Ovary (tissue), 9 donors: ENCODE data around the gene GULP1. TPM values are rescaled to one million over a fixed set of nuclear protein-coding genes. Genes with fewer than 3 reads are reported as not detected.

Experiments
- DNase-seq, 5 donors: peaks; one replicate each; pipeline ENCODE4 v3.0.0-alpha.2; 2019 to 2020
- H3K27ac ChIP-seq, 2 donors: fragments of 200-600 bp; one replicate each; pipeline versions ENCODE4 v1.5.1 to v1.8.0; 2019 to 2022
- H3K27me3 ChIP-seq: fragments of 200-600 bp; one replicate; pipeline ENCODE4 v1.8.0; 2022
- H3K36me3 ChIP-seq: fragments of 200-600 bp; sonication (generic); one replicate; pipeline ENCODE4 v1.5.1; 2019
- H3K4me1 ChIP-seq: one replicate; pipeline ENCODE4 v1.8.1; 2013; ENCODE audit warnings: mild to moderate bottlenecking, moderate library complexity; ENCODE audit not compliant: insufficient read depth
- H3K4me3 ChIP-seq: fragments of 200-600 bp; sonication (generic); one replicate; pipeline ENCODE4 v1.5.1; 2017
- H3K9me3 ChIP-seq, 2 donors: fragments of 200-600 bp in 1 of 2; sonication (generic) in 1 of 2; one replicate each; pipeline versions ENCODE4 v1.5.1 to v1.8.1; 2013 to 2019; ENCODE audit warnings: mild to moderate bottlenecking in 1 of 2, moderate library complexity in 1 of 2
- EP300 ChIP-seq: sonication (generic); formaldehyde crosslinking; IDR thresholded peaks from one replicate; pipeline ENCODE4 v1.6.1; 2017; ENCODE audit warnings: antibody characterized with exemption
- POLR2A ChIP-seq: fragments of 450-650 bp; IDR thresholded peaks from one replicate; pipeline ENCODE4 v1.6.1; 2017; ENCODE audit warnings: antibody characterized with exemption, mild to moderate bottlenecking, moderate library complexity
- WGBS, 3 donors: extraction: QIAGEN DNeasy Blood & Tissue Kit in 1 of 3; methylation state at CpG; one replicate each; pipeline versions ENCODE4 v1.1.5 to v1.1.7; 2013 to 2017; 5-methylcytosine and 5-hydroxymethylcytosine counted together
- intact Hi-C, 4 donors: fragments of 100-400 bp; cut with DNase I; formaldehyde crosslinking; loops; one replicate each; pipeline versions ENCODE4 v1.11.0 to v1.15.1; 2022 to 2023
- polyA plus RNA-seq, 2 donors: library from polyadenylated mRNA; stranded (reverse); fragments of 200-250 nt in 1 of 2; fragments of 350-450 nt in 1 of 2; fragmentation: Illumina TruSeq in 1 of 2; extraction: RNeasy Lipid Tissue Mini Kit (QIAGEN cat#74804) in 1 of 2; gene quantifications; one replicate each; pipeline ENCODE4 v1.2.3, GENCODE V29; 2013 to 2014
- total RNA-seq, 7 donors: library from RNA; depleted of rRNA in 2 of 7; stranded (reverse); fragments of >200 nt in 2 of 7; fragmentation: NEBNext Ultra II Directional in 3 of 7; extraction: Animal tissue kit (Norgen Biotek cat#: 25700) in 3 of 7; gene quantifications; one replicate each; pipeline versions ENCODE4 v1.1.0 to v1.2.4, GENCODE V29; 2016 to 2023
- TF ChIP-seq, protein P1 (sequence below), 3 donors: fragments of 450-650 bp in 2 of 3; fragments of 200-600 bp in 1 of 3; IDR thresholded peaks; one replicate each; pipeline versions ENCODE4 v1.5.1 to v1.8.0; 2016 to 2022; ENCODE audit warnings: antibody characterized with exemption in 3 of 3, mild to moderate bottlenecking in 1 of 3
- donor health status: DM: no; HTN: no; CAD: no; lungs with moderate emphysema.
- donor health status: DM: no; HTN: no; CAD: no.
- donor health status: Bipolar disorder and iron deficiency.
- donor health status: DM: yes; HTN: yes; CAD: no.
- donor health status: DM: no; HTN: no; CAD: no.
- donor health status: DM: yes; HTN: yes; CAD: no.

Gene GULP1
- total and polyA plus RNA-seq, 9 donors = 22.3 to 57.7 (median 42.9) TPM

GRCh38 chr2:188412190-188412589 is 120.5 kb downstream of the GULP1 start:
- Histone ChIP-seq H3K36me3 (no peaks in the 10 kb centered on the region), H3K4me3 (no peak overlapping the region), H3K4me1 (no peaks in the 10 kb centered on the region), H3K27ac (no peak overlapping the region), H3K9me3 (no peaks in the 10 kb centered on the region), H3K27me3 (no peaks in the 10 kb centered on the region)
- intact Hi-C loops = no loop called here
- WGBS, 3 donors = 96 to 98% (median 96%) methylated on average over 6 of the region's 6 CpGs
- TF ChIP-seq, protein P1, sequence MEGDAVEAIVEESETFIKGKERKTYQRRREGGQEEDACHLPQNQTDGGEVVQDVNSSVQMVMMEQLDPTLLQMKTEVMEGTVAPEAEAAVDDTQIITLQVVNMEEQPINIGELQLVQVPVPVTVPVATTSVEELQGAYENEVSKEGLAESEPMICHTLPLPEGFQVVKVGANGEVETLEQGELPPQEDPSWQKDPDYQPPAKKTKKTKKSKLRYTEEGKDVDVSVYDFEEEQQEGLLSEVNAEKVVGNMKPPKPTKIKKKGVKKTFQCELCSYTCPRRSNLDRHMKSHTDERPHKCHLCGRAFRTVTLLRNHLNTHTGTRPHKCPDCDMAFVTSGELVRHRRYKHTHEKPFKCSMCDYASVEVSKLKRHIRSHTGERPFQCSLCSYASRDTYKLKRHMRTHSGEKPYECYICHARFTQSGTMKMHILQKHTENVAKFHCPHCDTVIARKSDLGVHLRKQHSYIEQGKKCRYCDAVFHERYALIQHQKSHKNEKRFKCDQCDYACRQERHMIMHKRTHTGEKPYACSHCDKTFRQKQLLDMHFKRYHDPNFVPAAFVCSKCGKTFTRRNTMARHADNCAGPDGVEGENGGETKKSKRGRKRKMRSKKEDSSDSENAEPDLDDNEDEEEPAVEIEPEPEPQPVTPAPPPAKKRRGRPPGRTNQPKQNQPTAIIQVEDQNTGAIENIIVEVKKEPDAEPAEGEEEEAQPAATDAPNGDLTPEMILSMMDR (IDR thresholded peaks at IDR 0.05) = no peak
- no peak for TF ChIP-seq POLR2A
- TF ChIP-seq EP300 = no peak
- no peak for DNase-seq

GRCh38 chr2:188414411-188414810 is 122.7 kb downstream of the GULP1 start:
- TF ChIP-seq POLR2A = no peak
- H3K4me1 ChIP-seq = no peaks in the 10 kb centered on the region
- no peak overlapping the region for H3K4me3 ChIP-seq
- no peak for DNase-seq
- H3K27ac ChIP-seq = no peak overlapping the region
- H3K36me3 ChIP-seq = no peaks in the 10 kb centered on the region
- intact Hi-C loops = no loop called here
- H3K9me3 ChIP-seq = no peaks in the 10 kb centered on the region
- 7 to 15% (median 8%) methylated on average over 2 of the region's 2 CpGs for WGBS, 3 donors
- H3K27me3 ChIP-seq = no peaks in the 10 kb centered on the region

DNA sequence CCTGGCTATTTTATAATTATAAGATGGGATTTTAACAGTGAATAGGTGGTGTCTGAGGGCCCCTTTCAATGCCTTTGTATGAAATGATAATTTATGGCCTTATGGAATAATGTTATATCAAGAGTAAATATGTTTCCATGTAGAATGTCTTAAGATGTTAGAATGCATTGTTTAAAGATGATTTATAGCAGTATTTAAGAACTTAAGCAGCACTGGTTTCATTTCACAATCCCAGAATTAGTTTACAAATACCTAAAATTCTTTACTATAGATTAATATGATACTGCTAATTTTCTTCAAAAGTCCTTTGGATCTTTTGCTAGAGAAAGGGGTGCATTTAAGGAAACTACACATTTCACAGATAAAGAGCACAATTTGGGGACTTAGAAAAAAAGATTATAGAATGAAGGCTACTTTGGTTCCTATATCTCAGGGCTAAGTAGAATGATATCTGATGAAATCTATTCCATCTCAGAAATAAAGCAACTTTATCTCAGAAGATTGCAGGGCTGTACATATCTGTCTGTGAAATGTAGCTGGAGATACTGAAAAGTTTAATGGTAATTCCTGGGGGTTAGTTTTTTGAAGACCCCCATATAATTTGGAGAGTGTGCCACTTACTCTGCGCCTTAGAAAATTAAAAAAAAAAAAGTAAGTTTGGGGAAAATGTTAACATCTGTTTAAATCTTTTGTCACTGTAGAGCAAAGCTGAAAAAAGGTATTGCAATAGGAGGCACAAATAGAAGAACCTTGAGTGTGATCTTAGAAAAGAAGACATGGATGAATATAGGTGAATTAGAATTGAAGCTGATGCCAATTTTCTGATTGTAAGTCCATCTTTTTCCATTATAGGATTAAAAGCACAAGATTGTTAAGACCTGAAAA is 123.4 kb downstream of the GULP1 start:
- Histone ChIP-seq H3K27ac (no peak overlapping the region), H3K4me1 (no peaks in the 10 kb centered on the region), H3K9me3 (no peaks in the 10 kb centered on the region), H3K4me3 (no peak overlapping the region), H3K36me3 (no peaks in the 10 kb centered on the region), H3K27me3 (no peaks in the 10 kb centered on the region)
- 93 to 100% (median 96%) methylated on average over 1 of the region's 1 CpG for WGBS, 3 donors
- no peak for DNase-seq
- intact Hi-C loops = no loop called here
- TF ChIP-seq EP300 (no peak), POLR2A (no peak)
- TF ChIP-seq, protein P1 (IDR thresholded peaks at IDR 0.05) = no peak

DNA sequence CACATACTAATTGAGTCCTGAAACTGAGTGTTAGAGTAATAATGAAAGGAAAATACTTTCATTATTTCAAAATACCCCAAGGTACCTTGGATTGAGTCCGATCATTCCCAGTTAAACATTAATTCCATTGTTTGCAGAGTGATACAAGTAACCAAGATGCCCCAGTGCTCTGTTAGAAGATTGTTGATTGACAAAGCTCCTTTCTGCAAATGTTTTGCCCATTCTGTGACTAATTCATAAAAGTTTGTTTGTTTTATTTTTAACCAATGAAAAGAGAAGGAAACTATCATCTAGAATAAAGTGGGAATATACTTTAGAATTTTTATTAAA is 124.0 kb downstream of the GULP1 start:
- H3K4me1 ChIP-seq = no peaks in the 10 kb centered on the region
- H3K4me3 ChIP-seq = no peak overlapping the region
- no peaks in the 10 kb centered on the region for H3K36me3 ChIP-seq
- no peak overlapping the region for H3K27ac ChIP-seq
- no peak for DNase-seq
- WGBS, 3 donors = 98 to 99% (median 98%) methylated on average over 1 of the region's 1 CpG
- no peaks in the 10 kb centered on the region for H3K9me3 ChIP-seq
- TF ChIP-seq EP300 (no peak), POLR2A (no peak)
- TF ChIP-seq, protein P1 (IDR thresholded peaks at IDR 0.05) = no peak
- intact Hi-C loops = no loop called here
- H3K27me3 ChIP-seq = no peaks in the 10 kb centered on the region

DNA sequence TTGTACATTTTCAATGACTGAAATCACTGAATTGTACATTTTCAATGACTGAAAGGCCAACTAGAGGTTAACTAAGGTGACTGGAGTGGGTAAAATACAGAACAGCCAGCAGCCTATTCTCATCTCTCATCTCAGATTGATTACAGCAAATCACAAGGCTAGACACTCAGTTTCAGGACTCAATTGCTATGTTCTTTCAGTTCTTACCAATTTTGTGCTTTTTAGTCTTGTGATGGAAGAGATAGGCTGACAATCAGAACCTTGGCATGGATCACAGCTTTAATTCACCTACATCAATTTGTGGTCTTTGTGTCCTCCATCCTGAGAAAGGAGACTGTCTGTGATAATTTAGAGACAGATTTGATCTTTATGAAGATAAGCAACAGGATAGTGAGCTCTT is 124.7 kb downstream of the GULP1 start:
- H3K27ac ChIP-seq = no peak overlapping the region
- no peak for DNase-seq
- no peaks in the 10 kb centered on the region for H3K27me3 ChIP-seq
- H3K9me3 ChIP-seq = no peaks in the 10 kb centered on the region
- TF ChIP-seq EP300 = no peak
- no peak for TF ChIP-seq POLR2A
- TF ChIP-seq, protein P1 (IDR thresholded peaks at IDR 0.05) = no peak
- H3K4me3 ChIP-seq = no peak overlapping the region
- intact Hi-C loops = no loop called here
- H3K4me1 ChIP-seq = no peaks in the 10 kb centered on the region
- H3K36me3 ChIP-seq = no peaks in the 10 kb centered on the region
